ENCODE data around the gene FOXN3. TPM values are rescaled to one million over a fixed set of nuclear protein-coding genes. Genes with fewer than 3 reads are reported as not detected.

The FOXN3 gene
- total RNA-seq, 1 experiment from 2014 or later: 8.8 TPM

- H3K9me3 ChIP-seq (ENCODE audit: control insufficient read depth, insufficient read depth, low read depth, low read length): no peaks in the 10 kb centered on the region
- H3K27me3 ChIP-seq (ENCODE audit: control insufficient read depth, insufficient read depth, low read length): no peaks in the 10 kb centered on the region
- DNase-seq (ENCODE audit: low read depth, low spot score) (no peak), ATAC-seq (no peak)
- in situ Hi-C loops (cut with HindIII; ENCODE audit: low pct_unique_long_range_greater_than_20kb, low sequenced_read_pairs): no loop called here
- BruUV-seq (replicated peaks): no TSS peak
- TF ChIP-seq CTCF (IDR thresholded peaks at IDR 0.05): no peak
- TF ChIP-seq TCF7L2 (IDR thresholded peaks at IDR 0.05; ENCODE audit: low read depth, low read length): no peak
- no peak for TF ChIP-seq POLR2AphosphoS5 (IDR thresholded peaks at IDR 0.05; ENCODE audit: low read depth, low read length)
- no peak for TF ChIP-seq REST (IDR thresholded peaks at IDR 0.05; ENCODE audit: insufficient read depth in 1 of 2, low read depth in 2 of 2, low read length in 1 of 2)
- ChIA-PET POLR2A (no interaction called here), CTCF (no interaction called here)
- no peak overlapping the region for H3K4me3 ChIP-seq (ENCODE audit: low read depth in 2 of 2, low read length in 2 of 2)
- H3K27ac ChIP-seq (ENCODE audit: low read length): no peak overlapping the region
- no peaks in the 10 kb centered on the region for H3K4me1 ChIP-seq (ENCODE audit: control insufficient read depth, insufficient read depth, low read length)
- H3K36me3 ChIP-seq (ENCODE audit: control insufficient read depth, insufficient read depth, low read length): no peaks in the 10 kb centered on the region
- intact Hi-C loops (cut with micrococcal nuclease; ENCODE audit: unreplicated experiment): no loop called here
These were observed 36.9 kb downstream of the FOXN3 start for GRCh38 chr14:89379891-89380820.

GRCh38 chr14:89379006-89379405 is 38.0 kb downstream of the FOXN3 start:
- no TSS peak for BruUV-seq (replicated peaks)
- no peak for DNase-seq (ENCODE audit: low read depth, low spot score)
- in situ Hi-C loops (cut with HindIII; ENCODE audit: low pct_unique_long_range_greater_than_20kb, low sequenced_read_pairs) (no loop called here), intact Hi-C loops (cut with micrococcal nuclease; ENCODE audit: unreplicated experiment) (no loop called here)
- ChIA-PET POLR2A (no interaction called here), CTCF (no interaction called here)
- Histone ChIP-seq H3K9me3 (ENCODE audit: control insufficient read depth, insufficient read depth, low read depth, low read length) (no peaks in the 10 kb centered on the region), H3K4me1 (ENCODE audit: control insufficient read depth, insufficient read depth, low read length) (no peaks in the 10 kb centered on the region), H3K27ac (ENCODE audit: low read length) (no peak overlapping the region), H3K4me3 (ENCODE audit: low read depth in 2 of 2, low read length in 2 of 2) (no peak overlapping the region), H3K36me3 (ENCODE audit: control insufficient read depth, insufficient read depth, low read length) (no peaks in the 10 kb centered on the region), H3K27me3 (ENCODE audit: control insufficient read depth, insufficient read depth, low read length) (no peaks in the 10 kb centered on the region)
- no peak for TF ChIP-seq SIN3A (IDR thresholded peaks at IDR 0.05; ENCODE audit: borderline replicate concordance, insufficient read depth, low read depth, low read length)
- TF ChIP-seq REST (IDR thresholded peaks at IDR 0.05; ENCODE audit: insufficient read depth in 1 of 2, low read depth in 2 of 2, low read length in 1 of 2): no peak
- TF ChIP-seq CTCF (IDR thresholded peaks at IDR 0.05): no peak
- TF ChIP-seq TCF7L2 (IDR thresholded peaks at IDR 0.05; ENCODE audit: low read depth, low read length): no peak
- no peak for ATAC-seq
